Stimulated activated CD8-positive, alpha-beta memory T cell treated with anti-CD3 and anti-CD28 coated beads, Interleukin-4, amount 100 ng/mL, for 4 hours (primary cell): ENCODE data around the gene ZNF226.
"Not testable (repeated sequence)": the region's sequence is repeated elsewhere in the genome, so short reads cannot be mapped to it uniquely, and the experiment has no call there.

Experiments
- DNase-seq, 2 donors: peaks; one replicate each; pipeline ENCODE4 v3.0.0-alpha.2; 2020; ENCODE audit warnings: low read depth in 2 of 2, low spot score in 1 of 2

The ZNF226 gene

DNA sequence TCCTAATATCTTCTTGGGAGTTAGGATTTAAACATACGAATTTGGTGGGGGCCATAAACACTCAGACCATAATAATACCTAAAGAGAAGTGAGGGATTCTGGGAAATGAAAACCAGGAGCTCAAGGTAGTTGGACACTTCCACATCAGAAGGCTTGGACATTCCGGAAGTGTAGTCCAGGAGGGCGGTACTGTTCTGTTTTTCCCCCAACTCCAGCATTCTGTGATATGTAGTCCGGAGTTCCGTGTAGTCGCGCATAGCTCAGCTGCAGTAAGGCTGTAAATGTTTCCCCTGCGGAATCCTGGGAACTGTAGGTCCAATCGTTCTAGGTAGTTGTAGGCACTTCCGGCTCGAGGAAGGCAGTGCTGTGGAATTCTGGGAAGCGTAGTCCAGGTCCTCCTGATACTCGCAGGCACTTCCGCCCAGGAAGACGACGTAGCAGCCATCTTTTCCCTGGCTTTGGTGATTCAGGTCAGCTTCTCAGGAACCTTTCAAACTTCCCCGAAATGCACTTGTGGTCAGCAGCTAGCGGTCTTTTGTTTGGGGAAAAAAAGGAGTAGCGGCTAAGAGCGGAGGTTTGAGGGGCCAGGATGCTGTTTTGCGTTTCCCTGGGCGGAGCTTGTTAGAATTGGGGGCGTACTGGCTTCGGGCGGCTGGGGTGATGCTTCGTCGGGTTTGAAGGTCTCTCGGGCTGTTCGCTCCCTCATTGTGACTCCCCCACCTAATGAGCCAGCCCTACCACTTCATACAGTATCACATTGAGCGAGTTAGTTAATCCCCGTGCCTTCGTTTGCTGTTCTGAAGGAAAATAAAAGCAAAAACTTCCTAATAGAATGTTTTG lies at the start of gene ZNF226:
Gene ZNF226 (plus strand): TSS at position 428 of the 840 bp plus-strand sequence. CDS start 4,981 bp downstream, outside the sequence.
- peak; percentile 51 to 71 for DNase-seq

DNA sequence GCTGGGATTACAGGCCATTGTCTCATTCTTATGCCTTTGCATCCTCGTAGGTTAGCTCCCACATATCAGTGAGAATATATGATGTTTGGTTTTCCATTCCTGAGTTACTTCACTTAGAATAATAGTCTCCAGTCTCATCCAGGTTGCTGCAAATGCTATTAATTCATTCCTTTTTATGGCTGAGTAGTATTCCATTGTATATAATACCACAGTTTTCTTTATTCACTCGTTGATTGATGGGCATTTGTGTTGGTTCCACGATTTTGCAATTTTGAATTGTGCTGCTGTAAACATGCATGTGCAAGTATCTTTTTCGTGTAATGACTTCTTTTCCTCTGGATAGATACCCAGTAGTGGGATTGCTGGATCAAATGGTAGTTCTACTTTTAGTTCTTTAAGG lies 43.7 kb upstream of the ZNF226 start:
- not testable (repeated sequence) for DNase-seq

DNA sequence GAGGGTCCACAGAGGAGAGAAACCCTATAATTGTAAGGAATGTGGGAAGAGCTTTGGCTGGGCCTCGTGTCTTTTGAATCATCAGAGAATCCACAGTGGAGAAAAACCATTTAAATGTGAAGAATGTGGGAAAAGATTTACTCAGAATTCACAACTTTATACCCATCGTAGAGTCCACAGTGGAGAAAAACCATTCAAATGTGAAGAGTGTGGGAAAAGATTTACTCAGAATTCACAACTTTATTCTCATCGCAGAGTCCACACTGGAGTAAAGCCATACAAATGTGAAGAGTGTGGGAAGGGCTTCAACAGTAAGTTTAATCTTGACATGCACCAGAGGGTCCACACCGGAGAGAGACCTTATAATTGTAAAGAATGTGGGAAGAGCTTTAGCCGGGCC lies 32.9 kb upstream of the ZNF226 start:
- no peak for DNase-seq

DNA sequence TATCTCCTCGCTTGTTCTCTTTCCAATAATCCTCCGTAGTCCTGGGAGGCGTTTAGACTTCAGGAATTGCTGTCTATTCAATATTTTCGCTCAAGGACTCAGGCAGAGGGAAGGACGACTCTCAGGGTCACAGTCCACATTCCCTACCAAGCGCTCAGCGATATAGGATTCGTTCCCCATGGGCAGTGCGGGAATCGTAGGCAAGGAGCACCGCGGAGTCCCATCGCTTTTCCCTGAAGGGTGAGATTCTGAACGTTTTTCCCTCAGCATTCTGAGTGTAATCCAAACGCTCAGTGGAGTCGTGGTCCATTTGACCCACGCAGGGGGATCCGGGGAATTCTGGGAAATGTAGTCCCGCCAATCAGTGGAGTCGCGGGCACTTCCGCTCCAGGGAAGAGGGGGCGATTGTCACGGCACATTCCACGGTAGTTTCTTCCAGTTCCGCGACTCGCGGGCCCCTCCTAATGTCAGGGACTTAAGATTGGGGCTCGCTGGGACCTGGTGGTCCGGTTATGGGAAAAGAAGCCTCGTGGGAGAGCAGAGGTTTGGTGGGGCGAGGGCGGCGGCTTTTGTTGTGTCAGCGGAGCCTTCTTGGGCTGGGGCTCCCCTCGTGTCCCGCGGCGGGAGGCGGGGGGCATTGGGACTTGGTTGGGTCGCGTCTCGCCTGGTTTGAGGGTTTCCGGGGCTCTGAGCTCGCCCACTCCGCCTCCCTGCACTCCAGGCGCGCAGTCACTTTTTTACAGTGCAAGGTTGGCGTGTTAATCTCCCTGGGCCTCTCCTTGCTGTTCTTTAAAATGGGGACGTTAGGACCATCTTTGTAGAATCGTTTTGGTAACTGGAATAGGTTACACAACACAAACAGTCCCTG lies 23.5 kb upstream of the ZNF226 start, which contains the start of gene ZNF234:
Gene ZNF234 (plus strand): TSS at position 364 of the 868 bp plus-strand sequence. CDS start 3,079 bp downstream, outside the sequence.
- DNase-seq: peak; percentile 38 to 59

DNA sequence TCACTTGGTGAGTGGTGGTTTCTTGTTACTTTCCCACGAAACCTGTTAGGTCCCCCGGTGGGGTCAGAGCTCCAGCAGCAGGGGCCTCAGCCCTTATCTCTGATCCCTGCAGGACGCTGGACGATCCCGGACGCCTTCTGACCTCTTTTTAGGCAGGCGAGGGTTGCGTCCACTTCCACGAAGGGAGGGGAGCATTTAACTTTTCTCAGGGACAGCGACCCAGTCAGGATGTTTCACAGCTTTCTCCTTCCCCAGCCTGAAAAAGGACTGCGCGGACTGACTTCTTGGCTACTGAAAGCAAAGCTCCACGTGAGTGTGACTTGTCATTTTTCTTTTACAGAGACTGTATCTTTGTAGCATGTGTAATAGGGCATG lies 22.9 kb upstream of the ZNF226 start:
- DNase-seq: no peak

DNA sequence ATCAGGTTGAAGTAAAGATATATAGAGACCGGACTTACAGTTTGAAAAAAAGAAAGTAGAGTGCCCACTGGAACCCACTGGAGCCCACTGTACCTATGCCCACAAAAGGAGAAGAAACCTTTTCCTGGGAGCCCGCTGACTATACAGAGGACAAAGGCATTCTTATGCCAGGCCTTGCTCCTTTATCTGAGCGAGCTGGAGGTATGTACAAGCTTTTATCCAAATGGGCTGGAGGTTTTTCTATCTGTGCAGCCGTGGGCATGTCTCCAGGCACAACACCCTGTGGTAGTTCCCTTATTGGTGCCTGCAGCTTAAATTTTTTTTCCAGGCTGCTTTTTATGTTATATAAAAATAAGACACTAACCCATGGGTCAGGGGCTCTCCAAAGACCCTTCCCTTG lies 15.1 kb upstream of the ZNF226 start:
- no peak for DNase-seq

DNA sequence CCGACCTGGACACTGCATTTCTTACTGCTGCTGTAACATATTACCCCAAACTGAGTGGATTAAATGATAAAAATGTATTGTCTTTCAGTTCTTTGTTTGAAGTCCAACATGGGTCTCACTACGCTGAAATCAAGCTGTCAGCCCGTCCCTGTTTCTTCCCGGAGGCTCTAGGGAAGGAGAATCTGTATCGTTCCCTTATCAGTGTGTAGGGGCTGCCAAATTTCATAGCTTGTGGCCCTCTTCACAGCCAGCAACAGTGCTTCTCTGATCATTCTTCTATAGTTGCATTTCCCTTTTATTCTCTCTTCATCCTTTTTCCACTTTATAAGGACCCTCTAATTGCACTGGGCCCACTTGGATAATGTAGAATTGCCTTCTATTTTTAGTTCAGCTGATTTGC lies 13.4 kb upstream of the ZNF226 start:
- no peak for DNase-seq

DNA sequence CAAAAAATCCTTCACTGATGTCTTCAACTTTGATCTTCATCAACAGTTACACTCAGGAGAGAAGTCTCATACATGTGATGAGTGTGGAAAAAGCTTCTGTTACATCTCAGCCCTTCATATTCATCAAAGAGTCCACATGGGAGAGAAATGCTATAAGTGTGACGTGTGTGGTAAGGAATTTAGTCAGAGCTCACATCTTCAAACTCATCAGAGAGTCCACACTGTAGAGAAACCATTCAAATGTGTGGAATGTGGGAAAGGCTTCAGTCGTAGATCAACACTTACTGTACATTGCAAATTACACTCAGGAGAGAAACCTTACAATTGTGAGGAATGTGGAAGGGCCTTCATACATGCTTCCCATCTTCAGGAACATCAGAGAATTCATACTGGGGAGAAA lies 8.4 kb upstream of the ZNF226 start:
- no peak for DNase-seq

DNA sequence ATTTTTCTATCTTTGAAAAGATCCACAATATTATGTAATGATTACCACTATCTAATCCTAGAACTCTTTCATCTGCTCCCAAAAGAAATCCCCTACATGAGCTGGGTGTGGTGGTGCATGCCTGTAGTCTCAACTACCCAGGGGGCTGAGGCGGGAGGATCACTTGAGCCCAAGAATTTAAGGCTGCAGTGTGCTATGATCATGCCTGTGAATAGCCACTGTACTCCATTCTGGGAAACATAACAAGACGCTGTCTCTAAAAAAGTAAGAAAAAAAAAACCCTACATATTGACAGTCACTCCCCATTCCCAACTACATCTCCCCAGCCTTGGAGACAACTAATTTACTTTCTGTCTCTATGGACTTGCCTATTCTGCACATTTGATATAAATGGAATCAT lies 1.1 kb upstream of the ZNF226 start:
- no peak for DNase-seq

DNA sequence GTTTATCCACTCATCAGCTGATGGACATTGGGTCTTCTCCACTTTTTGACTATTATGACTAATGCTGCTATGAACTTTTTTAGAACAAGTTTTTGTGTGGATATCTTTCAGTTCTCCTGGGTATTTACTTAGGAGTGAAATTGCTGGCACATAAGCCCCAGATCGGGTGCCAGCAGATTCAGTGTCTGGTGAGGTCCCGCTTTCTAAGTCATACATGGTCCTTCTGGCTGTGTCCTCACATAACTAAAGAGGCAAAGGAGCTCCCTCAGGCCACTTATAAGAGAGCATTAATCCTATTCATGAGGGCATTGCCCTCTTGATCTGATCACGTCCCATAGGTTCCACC lies 600 bp upstream of the ZNF226 start:
- DNase-seq: no peak

DNA sequence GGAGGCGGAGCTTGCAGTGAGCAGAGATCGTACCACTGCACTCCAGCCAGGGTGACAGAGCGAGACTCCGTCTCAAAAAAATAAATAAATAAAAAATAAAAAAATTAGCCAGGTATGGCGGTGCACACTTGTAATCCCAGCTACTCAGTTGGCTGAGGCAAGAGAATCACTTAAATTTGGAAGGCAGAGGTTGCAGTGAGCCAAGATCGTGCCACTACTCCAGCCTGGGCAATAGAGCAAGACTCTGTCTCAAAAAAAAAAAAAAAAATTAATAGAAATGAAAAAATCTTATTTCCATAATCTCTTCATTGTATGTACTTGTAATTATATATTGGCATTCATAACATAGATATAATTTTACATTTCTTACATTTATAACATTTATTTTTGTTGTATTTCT lies 5.8 kb downstream of the ZNF226 start:
- not testable (repeated sequence) for DNase-seq

DNA sequence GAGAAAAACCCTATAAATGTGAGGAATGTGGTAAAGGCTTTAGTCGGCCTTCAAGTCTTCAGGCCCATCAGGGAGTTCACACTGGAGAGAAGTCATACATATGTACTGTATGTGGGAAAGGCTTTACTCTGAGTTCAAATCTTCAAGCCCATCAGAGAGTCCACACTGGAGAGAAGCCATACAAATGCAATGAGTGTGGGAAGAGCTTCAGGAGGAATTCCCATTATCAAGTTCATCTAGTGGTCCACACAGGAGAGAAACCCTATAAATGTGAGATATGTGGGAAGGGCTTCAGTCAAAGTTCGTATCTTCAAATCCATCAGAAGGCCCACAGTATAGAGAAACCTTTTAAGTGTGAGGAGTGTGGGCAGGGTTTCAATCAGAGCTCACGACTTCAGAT lies 11.7 kb downstream of the ZNF226 start:
- no peak for DNase-seq

DNA sequence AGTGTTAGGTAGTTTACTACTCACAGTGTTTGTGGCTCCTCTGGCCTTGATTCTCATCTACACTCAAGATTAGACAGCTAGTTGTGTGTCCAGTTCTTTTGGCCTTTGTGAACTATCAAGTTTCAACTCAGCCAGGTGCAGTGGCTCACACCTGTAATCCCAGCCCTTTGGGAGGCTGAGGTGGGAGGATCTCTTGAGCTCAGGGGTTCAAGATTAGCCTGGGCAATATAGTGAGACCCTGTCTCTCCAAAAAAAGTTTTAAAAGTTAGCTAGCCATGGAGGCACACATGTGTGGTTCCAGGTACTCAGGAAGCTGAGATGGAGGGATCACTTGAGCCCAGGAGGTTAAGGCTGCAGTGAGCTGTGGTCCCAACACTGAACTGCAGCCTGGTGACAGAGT lies 16.1 kb downstream of the ZNF226 start:
- no peak for DNase-seq

DNA sequence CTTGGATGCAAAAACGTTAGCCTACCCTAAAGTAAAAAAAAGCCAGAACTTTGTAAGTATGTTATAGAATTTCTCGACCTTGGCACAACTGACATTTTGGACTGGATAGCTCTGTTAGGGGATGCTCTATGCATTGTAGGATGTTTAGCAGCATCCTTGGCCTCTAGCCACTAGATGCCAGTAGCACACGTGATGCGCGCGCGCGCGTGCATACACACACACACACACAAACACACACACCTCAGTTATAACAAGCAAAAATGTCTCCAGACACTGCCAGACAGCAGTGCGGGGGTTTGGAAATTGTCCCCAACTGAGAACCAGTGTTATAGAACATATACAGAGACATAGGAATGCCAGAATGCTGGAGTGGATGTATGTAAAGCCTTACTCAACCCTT lies 17.2 kb downstream of the ZNF226 start:
- DNase-seq: no peak

DNA sequence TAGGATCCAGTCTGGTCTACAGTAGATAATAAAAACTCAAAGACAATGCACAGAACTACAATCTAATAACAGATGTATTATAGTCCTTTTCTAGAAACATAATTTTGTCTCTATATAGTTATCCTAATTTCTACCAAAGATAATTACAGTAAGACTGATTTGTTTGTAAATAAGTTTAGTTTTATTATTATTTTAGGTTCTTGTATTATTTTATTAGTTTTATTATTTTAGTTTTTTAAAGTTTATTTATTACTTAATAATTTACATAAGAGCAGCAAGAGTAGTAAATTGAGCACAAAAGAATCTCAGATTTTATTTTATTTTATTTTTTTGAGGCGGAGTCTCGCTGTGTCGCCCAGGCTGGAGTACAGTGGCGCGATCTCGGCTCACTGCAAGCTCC lies 25.1 kb downstream of the ZNF226 start:
- DNase-seq: no peak

DNA sequence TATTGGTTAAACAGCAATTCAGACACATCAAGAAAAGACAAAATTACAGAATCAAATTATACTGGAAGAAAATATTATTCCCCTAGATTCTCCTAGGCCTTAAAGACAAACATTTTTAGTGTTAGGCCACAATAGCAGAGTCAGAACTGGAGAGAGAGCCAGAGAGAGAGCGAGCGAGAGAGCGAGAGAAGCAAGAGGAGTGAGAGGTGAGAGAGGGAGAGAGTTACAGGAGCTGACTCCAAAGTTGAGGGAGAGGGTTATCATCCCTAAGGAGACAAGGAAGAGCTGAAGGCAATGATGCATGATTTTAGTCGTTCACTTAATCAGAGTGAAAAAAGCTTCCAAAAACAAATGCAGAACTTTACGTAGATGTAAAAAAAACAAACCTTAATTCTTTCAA lies 27.2 kb downstream of the ZNF226 start:
- DNase-seq: no peak

DNA sequence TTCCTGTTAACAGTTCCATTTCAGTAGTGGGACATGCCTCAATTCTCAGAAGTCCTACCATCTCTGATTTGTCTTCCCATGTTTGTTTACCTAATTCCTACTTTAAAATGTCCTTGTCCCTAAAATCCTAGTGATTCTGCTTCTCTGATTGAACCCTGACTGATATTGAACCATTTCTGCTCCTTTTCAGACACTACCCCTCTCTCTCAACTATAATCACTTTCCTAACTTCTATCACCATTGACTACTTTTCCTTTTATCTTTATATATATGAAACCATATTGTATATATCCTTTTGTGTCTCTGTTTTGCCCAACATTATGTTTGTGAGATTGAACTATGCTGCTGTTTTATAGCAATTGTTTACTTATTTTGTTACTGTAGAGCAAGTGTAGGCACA lies 31.9 kb downstream of the ZNF226 start:
- no peak for DNase-seq

DNA sequence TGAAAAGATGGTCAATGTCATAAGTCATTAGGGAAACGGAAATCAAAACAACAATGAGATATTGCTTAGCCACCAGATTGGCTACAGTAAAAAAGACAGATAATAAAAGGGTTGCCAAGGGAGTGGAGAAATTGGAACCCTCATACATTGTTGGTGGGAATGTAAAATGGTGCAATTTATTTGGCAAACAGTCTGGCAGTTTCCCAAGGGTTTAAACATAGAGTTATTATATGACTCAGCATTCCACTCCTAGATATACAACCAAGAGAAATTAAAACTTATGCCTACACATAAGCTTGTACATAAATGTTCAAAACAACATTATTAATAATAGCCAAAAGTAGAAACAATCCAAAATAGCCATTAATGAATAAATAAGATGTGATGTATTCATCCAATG lies 37.6 kb downstream of the ZNF226 start:
- DNase-seq: no peak

DNA sequence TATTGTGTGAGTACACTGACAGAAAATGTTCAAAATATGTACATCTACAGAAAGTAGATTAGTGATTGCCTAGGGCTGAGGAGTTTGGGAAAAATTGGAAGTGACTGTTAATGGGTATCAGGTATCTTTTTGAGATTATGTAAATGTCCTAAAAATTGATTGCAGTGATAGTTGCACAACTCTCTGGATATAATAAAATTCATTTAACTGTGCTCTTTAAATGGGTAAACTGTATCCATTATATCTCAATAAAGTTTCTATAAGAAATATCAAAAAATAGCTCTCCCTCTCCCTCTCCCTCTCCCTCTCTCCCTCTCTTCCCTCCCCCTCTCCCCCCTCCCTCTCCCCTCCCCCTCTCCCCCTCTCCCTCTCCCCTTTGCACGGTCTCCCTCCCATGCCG lies 38.1 kb downstream of the ZNF226 start:
- no peak for DNase-seq

DNA sequence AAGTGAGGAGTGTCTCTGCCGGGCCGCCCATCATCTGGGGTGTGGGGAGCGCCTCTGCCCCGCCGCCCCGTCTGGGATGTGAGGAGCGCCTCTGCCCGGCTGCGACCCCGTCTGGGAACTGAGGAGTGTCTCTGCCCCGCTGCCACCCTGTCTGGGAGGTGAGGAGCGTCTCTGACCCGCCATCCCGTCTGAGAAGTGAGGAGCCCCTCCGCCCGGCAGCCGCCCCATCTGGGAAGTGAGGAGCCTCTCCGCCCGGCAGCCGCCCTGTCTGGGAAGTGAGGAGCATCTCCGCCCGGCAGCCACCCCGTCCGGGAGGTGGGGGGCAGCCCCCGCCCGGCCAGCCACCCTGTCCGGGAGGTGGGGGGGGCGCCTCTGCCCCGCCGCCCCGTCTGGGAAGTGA lies 39.0 kb downstream of the ZNF226 start:
- DNase-seq: not testable (repeated sequence)

DNA sequence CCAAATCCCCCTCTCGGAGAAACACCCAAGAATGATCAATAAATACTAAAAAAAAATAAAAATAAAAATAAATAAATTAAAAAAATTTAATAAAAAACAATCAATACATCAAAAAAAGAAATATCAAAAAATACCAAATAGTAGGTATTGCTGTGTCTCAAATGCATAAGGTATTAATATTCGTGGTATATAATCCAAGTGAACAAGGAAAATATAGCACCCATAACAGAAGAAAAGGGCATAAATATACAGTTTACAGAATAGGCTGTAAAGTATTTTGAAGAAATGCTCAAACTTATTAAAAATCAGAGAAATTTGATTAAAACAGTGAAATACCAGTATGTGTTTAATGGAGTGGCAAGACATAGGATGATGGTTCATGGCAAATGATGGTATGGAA lies 39.9 kb downstream of the ZNF226 start:
- DNase-seq: no peak

DNA sequence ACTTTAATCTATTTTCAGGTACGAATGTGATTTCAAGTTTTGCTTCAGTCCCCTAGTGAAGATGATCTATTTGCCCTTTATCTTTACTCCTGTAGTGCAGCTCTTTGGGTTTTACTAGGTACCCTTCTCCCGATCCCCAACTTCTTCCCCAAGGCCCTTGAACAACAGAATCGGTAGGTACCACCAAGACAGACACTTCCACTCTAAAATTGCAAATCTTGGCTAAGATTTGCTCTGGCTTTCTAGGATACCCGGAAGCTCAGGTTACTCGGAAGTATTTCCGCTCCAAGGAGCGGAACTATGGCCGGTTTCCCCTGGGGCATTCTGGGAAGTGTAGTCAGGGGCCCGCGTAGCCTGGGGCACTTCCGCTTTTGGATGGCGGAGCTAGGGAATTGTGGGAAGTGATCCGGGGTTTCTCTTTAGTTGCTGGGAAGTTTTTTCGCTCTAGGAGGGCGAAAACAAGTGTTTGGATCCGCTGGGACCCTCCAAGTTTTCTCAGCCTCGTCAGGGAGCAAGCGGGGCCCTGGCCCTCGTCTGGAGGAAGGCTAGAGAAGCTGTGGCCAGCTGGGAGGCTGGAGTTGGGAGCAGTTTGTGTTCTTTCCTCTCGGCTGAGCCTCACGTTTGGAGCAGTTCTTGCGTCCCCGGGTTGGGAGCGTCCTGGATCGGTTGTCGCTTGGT lies 42.4 kb downstream of the ZNF226 start:
- DNase-seq: peak; percentile 54 to 64
